Dermis blood vessel endothelial cell (primary cell): Measurements from ENCODE around the gene HSPA1B. TPM values are rescaled to one million over a fixed set of nuclear protein-coding genes. Genes with fewer than 3 reads are reported as not detected.
"Not testable (repeated sequence)": the region's sequence is repeated elsewhere in the genome, so short reads cannot be mapped to it uniquely, and the experiment has no call there.

Experiments
- DNase-seq: peaks from one replicate; pipeline ENCODE4 v3.0.0; 2010
- total RNA-seq: library from RNA; depleted of rRNA; stranded (reverse); fragments of >200 nt; gene quantifications from 2 replicates; pipeline ENCODE4 v1.2.3, GENCODE V29; 2014

HSPA1B gene
- total RNA-seq, 1 donor from 2014 or later = 68.8 TPM

GRCh38 chr6:31860349-31860748 is 32.8 kb downstream of the HSPA1B start:
- no peak for DNase-seq

DNA sequence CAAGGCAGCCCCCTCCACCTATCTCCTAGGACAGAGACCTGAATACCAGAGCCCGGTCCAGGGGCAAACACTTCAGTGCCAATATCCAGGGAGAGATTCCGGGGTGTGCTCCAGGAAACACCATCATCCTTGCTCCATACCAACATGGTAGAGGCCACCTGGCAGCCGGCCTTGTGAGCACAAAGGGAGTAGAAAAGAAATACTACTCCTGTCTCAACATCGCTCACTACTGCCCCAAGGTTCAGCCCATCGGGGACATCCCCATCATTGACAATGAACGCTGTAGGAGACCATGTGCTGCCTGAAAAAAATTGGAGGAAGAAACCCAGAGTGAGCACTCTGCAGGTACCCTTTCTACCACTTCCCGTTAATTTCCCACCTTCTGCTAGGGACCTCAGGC is 33.6 kb downstream of the HSPA1B start:
- no peak for DNase-seq

- no peak for DNase-seq
Measured at GRCh38 chr6:31861919-31862343, 34.4 kb downstream of the HSPA1B start.

- DNase-seq = peak; percentile 100
Measured at GRCh38 chr6:31862344-31863235, 35.1 kb downstream of the HSPA1B start, which contains the start of gene NEU1. NEU1 (minus strand) TSS chr6:31862821; CDS start chr6:31862776, 45 bp downstream.

DNA sequence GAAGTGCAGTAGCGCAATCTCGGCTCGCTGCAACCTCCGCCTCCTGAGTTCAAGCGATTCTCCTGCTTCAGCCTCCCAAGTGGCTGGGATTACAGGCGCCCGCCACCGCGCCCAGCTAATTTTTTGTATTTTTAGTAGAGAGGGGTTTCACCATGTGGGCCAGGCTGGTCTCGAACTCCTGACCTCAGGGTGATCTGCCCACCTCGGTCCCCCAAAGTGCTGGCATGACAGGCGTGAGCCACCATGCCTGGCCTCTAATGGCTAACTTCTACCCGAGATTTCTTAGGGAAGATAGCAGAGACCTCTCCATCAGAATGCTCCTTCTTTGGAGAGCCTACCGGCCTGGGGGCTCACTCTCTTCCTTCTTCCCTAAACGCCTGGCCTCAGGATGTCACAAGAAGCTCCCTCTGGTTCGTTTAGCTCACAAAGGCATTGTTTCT is 36.6 kb downstream of the HSPA1B start:
- not testable (repeated sequence) for DNase-seq

GRCh38 chr6:31864818-31865204 is 37.3 kb downstream of the HSPA1B start:
- DNase-seq = no peak

DNA sequence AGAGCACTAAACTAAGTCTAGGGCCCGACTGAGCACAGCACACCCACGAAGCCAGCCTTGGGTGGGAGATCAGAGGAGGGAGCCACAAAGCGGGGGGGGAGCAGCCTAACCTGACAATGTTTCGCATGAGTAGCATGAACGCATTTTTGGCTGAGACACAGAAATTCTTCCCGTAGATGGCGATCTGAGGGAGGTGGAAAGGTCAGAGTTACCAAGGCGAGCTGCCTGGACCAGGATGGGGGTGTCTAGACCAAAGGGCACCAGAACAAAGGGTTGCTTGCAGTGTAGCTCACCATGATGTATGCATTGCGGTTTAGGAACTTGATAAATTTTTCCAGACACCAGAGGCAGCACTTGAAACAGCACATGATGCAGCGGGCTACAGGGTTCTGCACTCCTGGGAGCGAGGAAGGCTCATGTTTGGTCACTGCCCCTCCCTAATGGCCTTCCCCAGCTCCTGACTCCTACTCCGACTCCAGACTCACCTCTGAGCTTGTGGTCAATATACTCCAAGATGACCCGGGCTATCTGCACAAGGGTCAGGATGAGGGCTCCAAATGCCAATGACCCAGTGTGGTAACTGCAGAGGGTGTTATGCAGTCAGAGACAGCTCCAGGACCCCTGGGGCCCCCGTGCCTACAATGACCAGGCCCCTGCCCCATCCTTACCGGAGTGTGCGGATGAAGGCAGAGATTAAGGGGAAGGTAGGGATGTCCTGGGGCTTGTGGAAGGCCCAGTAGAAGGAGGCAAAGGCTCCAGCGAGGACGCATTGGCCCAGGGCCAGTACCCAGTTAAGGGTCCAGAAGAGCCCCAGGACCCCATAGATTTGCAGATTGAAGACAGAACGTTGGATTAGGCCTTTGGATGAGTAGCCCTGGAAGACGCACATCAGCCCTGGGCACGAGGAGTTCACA is 37.9 kb downstream of the HSPA1B start:
- no peak for DNase-seq

GRCh38 chr6:31868658-31868971 is 41.1 kb downstream of the HSPA1B start:
- DNase-seq = not testable (repeated sequence)

GRCh38 chr6:31869343-31869742 is 41.8 kb downstream of the HSPA1B start:
- DNase-seq = no peak

DNA sequence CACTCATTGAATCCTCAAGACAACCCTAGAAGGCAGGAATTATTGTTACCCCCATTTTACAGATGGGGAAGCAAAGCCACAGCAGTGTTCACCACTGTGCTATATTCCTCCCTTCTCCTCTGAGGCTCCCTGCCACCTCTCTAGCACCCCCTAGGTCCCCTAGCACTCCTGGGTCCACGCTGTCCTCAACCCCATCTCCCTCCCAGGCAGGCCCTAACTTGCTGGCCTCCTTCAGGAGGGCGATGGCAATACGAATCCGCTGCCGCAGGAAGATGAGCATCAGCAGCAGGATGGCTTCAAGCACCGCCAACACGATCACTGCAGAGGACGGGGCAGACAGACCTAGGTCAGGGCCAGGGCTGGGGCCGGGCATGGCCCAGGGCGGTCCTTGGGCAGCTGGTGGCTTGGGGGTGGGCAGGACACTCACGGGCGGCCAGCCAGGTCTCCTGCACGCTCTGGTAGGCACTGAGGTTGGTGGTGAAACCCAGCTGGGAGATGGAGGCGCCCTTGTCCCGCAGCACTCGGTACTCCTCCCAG is 42.9 kb downstream of the HSPA1B start:
- DNase-seq = no peak

GRCh38 chr6:31871046-31871659 is 43.6 kb downstream of the HSPA1B start:
- DNase-seq = no peak

DNA sequence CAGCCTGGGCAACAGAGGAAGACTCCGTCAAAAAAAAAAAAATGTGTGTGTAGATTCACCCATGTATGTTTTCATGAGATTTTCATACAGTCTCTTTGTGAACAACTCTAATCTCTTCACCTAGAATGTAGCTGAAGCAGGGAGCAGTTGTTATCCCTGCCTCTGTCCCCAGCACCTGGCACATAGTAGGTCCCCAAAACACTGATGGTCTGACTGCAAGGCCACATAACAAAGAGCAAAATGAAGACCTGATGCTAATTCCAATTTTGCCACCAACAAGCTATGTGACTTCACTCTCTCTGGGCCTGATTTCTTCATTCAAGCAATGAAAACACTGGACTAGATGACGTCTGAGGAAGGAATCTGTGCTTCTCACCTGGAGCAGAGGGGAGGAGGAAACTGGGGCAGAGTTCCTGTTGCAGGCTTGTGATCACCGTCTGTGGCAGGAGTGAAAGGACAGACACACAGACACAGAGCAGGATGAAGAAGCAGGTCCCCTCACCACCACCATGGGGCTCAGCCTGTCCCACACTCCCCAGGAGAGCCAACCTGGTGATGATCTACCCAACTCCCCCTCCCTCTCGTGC is 46.6 kb downstream of the HSPA1B start:
- DNase-seq = no peak

DNA sequence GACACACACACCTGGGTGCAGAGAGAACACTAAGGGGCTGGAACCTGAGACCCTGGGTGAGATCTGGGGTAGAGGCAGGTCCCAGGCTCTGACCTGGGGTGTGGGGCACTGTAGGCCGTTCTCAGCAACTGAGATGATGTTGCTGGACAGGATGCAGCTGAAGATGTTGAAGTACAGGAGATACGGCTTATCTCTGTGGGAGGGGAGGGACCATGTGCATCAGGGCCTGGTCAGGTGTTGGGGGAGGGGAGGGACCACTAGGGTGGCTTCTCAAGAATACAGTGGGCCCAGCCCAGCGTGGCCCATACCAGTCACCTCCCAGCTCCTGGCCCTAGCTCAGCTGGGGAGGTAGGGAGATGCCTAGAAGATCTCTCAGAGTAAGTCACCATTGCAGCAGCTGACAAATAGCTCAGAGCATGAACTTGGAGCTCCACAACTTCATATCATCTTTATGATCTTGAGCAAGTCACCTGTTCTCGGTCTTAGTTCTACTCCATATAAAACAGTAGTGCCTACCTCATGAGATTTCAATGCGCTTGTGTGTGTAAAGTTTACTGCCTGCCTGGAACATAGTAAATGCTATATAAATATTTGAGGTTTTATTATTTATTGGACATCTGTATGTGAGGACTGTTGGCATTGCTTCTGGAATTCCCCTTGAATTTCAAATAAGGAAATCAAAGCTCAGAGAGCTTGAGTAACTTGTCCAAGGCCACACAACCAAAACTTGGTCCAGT is 47.5 kb downstream of the HSPA1B start:
- DNase-seq = no peak

GRCh38 chr6:31875877-31876276 is 48.3 kb downstream of the HSPA1B start:
- no peak for DNase-seq

- no peak for DNase-seq
Measured at GRCh38 chr6:31876357-31876756, 48.8 kb downstream of the HSPA1B start.

DNA sequence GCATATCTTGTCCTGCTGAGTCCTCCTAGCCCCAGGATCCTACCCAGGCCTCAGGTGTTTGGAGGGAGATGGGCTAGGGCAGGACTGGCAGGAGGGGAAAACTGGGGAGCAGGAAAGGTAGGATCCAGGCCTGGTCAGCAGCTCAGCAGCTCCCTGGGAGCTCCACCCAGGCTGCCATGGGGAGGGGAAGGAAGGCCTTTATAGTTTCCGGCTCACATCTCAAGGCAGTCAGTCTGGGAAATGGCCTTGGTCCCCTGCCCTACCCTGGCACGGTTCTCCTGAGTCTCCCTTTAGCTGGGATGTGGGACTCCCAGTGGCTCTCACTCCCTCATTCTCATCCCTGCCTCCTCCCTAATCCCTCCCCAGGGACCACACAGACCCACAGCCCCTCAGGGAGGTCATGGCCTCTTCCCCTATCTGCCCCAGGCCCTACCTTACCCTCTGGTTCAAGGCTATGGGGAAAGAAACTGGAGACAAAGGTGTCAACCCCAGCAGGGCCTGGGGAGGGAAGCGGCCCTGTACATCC is 49.6 kb downstream of the HSPA1B start:
- peak; percentile 17 for DNase-seq

DNA sequence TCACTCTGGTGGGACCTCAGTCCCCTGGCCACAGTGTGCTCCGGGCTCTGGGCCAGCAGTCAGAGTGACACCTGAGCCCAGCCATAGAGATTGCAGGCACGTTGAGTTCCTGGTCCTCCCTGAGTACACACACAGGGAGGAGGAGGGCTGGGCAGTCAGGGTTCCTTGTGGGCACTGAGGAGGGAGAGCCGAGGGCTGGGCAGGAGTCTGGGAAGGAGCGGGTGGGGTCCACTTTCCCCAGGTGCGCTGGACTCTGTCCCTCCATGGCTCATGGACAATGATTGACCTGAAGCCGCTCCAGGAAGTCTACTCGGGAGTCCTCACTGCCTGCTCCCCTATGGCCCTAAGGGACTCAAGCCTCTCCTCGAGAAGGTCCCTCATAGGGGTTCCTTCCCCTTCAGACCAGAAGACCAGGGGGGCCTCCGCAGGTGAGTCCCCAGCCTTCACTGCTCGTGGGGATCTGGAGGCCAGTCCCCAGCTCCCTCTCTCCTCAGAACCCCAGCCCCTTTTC is 50.2 kb downstream of the HSPA1B start:
- DNase-seq = no peak

DNA sequence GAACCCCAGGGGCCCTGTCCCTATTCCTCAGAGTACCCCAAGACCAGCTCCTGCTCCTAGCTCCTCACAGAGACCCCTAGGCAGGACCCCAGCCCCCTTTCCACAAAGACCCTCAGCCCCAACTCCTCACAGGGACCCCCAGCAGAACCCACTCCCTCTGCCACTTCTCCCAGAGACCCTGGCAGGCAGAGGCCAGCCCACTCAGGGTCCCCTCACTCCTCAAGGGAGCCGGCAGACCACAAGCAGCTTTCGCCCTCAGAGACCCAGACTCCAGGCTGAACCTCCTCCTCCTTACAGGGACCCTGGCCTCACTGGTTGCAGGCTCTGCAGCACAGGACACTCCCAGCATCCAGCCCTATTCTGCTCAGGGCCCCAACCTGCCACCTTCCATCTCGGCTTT is 50.7 kb downstream of the HSPA1B start:
- no peak for DNase-seq

GRCh38 chr6:31878726-31879125 is 51.2 kb downstream of the HSPA1B start, which contains the start of gene SLC44A4:
SLC44A4 (minus strand) TSS chr6:31878997; CDS start chr6:31878980, 17 bp downstream.
- DNase-seq = no peak

GRCh38 chr6:31879143-31879542 is 51.6 kb downstream of the HSPA1B start:
- no peak for DNase-seq
